ENCODE results near the gene TBC1D20. TPM values are rescaled to one million over a fixed set of nuclear protein-coding genes. Genes with fewer than 3 reads are reported as not detected.
A peak's percentile ranks its signal among the peaks of the same experiment; 100 is the strongest.
"Not testable (repeated sequence)": the region's sequence is repeated elsewhere in the genome, so short reads cannot be mapped to it uniquely, and the experiment has no call there.

The TBC1D20 gene, protein sequence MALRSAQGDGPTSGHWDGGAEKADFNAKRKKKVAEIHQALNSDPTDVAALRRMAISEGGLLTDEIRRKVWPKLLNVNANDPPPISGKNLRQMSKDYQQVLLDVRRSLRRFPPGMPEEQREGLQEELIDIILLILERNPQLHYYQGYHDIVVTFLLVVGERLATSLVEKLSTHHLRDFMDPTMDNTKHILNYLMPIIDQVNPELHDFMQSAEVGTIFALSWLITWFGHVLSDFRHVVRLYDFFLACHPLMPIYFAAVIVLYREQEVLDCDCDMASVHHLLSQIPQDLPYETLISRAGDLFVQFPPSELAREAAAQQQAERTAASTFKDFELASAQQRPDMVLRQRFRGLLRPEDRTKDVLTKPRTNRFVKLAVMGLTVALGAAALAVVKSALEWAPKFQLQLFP
- total RNA-seq = 22.9 TPM

DNA sequence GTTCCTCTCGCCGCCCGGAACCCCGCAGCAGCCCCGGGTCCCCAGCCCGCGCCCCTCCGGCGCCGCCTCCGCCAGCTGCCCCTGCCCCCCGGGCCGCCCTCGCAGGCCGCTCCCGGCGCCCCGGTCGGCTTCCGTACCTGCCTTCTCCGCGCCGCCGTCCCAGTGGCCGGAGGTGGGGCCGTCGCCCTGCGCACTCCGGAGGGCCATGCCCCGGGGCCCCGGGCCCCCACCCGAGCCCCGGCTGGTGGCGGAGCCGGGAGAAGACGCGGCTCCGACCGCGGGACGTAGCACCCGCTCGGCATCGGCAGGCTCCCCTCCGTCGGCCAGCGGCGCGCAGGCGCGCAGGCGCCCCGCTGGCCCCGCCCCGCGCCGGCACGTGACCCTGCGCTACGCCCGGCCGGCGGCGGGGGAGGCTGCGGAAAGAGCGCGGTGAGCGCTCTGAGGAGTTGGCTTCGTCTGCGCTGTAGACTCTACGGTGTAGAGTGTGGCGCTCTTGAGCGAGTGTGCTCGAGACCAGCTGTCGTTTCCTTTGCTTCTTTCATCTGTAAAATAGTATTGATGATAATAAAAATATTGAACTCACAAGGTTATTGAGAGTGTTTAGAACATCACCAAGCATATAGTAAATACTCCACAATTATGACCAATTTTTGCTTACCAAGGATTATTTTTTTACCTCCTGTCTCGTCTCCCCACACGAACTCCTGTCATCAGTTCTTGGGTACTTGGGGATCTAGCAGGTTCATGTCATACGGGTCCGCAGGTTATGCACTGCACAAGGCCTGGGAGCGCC lies at the start of gene TBC1D20:
Gene TBC1D20 (minus strand): TSS at position 335 of the 793 bp plus-strand sequence. CDS start 128 bp downstream, at position 207.
- peak; percentile 85 for DNase-seq

DNA sequence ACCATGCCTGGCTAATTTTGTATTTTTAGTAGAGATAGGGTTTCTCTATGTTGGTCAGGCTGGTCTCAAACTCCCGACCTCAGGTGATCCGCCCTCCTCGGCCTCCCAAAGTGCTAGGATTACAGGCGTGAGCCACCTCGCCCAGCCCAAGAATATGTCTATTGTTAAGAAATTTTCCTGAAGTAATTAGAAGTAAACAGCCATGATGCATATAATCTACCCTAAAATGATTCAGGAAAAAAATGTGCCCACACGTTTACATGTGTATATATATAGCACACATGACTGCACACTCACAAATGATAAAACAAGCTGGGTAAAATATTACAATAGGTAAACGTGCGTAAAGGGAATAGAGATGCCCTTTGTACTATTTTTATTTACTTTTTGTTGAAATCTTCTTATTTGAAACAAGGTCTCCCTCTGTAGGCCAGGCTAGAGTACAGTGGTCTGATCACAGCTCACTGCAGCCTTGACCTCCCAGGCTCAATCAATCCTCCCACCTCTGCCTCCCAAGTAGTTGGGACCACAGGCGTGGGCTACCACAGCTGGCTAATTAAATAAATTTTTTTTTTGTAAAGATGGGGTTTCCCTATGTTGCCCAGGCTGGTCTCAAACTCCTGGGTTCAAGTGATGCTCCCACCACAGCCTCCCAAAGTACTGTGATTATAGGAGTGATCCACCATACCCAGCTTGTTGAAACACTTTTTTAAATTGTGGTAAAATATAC lies 48.2 kb upstream of the TBC1D20 start:
- DNase-seq = not testable (repeated sequence)

DNA sequence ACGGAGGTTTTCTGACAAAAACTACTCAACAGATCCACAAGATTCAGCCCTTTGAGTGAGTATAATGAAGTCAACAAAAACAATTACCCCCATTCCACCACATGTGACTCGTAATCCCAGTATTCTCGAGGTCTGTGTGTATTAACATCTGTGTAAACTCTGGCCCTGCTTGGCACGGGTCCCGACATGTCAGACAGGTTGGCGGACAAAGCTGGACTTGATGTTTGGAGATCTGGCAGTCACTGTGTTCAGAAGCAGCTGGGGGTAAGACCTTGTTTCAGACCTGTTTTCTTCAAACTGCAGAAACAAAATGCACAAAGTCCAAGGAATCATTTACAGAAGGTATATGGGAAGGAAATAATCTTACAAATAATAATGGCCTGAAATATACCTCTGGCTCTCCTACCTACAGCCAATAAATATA lies 46.0 kb upstream of the TBC1D20 start:
- DNase-seq = not testable (repeated sequence)

DNA sequence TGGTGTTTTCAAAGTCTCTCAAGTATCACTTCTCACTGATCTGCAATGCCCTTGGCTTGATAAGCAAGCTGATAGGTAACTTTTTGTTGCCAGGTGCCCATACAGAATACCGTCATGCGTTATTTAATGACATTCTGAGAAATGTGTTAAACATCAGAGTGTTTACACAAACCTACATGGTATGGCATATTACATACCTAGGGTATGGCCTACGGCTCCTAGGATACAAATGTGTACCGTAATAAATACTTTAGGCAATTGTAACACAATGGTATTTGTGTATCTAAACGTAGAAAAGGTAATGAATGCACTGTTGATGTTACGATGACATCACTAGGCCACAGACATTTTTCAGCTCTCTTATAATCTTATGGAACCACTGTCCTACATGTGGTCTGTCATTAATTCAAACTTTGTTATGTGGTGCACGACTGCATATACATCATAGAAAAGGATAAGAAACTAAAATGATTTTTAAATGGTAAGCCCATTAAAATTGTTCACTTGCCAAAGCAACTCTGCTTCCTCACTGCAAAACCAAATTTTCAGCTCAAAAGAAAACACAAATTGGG lies 45.5 kb upstream of the TBC1D20 start:
- no peak for DNase-seq

DNA sequence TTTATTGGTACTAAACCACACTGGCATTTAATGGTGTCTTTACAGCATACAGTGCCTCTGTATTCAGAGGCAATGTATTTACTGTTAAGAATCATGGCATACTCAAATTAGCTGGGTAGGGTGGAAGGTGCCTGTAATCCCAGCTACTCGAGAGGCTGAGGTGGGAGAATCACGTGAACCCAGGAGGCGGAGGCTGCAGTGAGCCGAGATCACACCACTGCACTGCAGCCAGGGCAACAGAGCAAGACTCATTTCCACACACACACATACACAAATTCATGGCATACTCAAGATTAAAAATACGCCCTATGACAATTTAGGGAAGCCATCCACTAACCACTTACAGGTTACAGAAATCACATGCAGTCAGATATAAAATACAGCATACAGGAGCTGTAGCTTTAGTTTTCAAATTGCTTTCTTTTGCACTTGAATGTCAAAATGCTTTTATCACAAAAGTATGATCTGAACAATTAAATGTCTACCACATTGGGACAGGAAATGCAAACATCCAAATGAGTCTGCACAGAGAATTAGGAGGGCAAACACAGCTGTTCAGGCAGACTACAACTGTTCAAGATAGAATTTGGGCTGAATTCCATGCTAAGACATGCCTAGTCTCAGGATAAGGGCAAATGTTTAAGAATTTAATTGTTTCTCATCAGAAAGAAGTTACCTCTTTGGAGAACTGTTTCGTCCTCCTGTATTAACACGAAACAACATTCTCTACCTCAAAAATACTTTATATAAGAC lies 44.8 kb upstream of the TBC1D20 start:
- no peak for DNase-seq

DNA sequence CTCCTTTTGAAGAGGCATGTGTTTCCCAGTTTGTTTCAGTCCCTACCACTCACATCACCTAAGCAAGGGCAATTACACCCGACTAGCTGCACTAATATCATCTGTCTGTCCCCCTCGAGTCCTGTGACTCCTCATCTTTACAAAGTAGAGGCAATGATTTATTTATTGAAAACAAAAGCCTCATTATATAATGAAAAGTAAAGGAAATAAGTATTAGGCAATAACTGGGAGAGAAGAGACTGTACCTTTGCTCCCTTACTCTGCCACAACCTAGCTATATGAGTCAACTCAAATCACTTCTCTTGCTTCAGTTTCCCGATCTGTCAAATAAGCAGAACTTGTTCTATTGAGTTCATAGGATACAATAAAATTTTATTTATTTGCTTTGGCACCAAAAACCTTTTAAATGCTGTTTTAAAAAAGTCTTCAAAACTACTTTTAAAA lies 42.3 kb upstream of the TBC1D20 start:
- no peak for DNase-seq

DNA sequence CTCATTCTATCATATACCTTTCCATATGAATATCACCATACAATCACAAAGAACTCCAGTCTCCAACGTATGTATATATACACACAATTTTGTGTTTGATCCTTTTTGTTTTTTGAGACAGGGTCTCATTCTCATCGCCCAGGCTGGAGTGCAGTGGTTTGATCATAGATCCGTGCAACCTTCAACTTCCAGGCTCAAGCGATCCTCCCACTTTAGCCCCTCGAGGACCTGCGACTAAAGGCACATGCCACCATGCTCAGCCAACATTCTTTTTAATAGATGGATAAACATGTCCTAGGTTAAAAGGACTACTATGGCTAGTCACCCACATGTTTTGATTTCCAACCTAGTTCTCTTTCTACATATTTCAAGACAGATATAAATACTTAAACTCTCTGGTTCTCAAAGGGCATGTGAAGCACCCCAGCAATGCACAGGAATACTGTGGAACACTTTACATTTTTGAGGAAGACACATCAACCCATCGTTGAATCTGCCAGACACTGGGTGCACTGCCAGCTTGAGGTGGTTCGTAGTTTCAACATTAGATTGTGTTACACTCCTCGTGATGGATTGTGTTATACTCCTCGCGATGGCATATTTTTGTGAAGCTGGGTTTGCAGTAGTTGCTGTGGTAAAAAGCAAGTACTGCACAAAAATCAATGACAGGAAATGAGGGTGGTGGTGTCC lies 40.9 kb upstream of the TBC1D20 start:
- DNase-seq = no peak

DNA sequence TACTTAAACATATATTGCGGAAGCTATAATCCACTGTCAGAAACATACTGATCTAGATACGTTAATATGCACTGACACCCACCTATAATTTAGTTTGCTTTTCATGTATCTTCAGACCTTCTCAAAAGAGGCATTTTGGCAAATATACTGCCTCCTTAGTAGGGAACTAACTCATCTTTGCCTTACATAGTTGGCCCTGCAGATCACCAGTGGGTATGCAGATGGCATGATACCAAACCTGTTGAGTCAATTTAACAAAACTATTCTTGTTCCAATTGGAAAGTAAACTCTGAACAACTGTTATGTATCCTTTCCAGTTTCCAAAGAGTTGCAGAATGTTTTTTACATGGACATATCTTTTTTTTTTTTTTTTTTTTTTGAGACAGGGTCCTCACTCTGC lies 35.6 kb upstream of the TBC1D20 start:
- no peak for DNase-seq

DNA sequence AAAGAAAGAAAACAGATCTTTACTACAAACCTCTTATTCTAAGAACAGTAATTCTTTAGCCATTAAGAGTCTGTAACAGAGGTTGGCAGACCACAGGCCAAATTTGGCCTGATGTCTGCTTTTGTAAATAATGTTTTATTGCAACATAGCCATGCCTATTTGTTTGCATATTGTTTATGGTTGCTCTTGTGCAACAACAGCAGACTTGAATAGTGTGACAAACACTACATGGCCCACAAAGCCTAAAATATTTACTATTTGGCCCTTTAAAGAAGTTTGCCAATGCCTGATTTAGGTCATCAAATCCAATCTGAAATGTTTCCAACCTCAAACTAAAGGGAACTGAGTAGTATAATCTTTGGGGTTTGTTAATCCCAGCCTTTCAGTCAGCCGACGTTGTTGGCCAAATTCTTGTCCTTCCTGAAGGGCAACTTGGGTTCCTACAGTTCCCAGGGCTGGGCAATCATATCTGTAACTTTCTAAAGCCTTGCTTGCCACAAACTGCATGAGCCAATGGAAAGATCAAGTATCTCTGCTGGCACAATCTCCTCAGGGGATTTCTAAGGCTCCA lies 33.9 kb upstream of the TBC1D20 start:
- no peak for DNase-seq

DNA sequence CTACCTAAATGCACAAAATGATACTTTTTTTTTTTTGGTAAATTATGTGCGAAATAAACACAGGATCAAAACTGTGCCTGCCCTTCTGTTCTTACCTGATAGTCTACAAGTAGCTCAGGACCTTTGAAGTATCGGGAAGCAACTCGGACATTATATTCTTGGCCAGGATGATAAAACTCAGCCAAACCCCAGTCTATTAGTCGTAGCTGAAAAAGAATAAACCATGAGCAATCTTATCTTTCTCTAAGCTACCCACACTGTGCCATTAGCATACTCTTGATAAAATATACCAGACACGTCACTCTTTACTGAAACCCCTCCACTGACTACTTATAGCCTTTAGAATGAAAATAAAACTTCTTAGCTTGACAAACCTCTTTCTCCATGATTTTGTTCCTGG lies 29.8 kb upstream of the TBC1D20 start:
- no peak for DNase-seq

DNA sequence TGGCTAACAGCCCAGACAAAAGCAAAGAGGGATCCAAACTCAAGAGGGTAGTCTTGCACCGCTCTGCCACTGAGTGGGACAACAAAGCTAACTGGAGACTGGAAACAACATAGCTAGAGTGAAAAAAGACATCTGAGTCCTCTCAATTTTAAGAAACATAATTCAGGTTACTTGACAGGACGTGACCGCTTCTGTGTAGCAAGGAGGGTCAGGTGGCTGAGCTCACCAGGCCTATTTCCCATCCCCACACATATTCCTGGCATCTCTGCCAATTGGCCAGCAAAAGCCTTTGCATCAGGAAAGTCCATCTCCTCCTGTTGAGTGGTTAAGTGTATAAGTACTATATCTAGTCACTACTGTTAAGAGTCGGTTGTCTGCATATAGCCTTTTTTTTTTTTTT lies 25.3 kb upstream of the TBC1D20 start:
- DNase-seq = no peak

DNA sequence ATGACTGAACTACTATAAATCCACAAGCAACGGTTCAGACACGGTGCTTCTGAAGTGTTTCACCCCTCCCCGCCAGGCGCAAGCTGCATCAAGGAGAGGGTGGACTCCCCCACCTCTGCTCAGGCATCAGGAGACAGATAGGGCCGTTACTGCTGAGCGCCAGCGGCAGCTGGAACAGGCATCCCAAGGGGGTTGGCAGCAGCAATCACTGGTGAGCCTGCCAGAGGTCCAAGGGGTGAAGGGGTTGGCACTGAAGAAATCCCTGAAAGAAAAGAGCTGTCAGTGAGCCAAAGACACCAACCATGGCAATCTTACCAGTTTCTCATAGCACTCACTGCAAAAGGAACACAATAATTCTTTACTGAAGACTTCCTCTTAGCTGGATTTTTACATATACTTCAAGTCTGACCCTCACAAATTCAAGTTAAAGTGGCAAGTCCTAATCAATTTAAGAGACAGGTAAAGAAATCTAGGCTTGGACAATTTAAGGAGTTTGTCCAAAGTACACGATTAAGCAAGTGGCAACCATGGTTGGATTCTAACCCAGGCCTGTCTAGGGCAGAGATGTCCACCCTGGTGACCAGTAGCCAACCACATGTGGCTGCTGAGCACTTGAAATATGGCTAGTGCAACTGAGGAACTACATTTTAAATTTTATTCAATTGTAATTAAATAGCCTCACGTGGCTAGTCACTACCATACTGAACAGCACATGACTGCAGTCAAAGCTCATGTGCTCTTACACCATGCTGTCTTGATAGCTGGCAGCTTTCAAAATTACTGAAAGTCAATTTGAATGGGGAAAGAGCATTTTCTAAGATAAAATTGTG lies 21.7 kb upstream of the TBC1D20 start:
- no peak for DNase-seq

DNA sequence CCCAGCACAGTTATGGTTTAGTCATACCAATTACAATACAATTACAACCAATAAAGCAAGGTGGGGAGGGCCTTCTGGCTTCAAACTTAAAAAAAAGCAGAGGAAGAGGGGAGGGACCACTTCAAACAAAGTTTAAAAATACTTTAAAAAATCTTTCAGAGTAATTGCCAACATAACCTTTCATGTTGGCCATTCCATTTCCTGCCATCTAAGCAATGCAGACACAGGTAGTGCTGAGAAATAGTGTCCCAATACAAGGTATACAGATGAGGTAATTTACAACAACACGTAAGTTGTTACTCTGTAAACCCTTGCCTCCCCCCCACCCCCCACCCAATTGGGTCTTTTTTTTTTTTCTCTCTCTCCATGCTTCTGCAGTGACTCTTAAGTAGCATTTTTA lies 18.8 kb upstream of the TBC1D20 start:
- DNase-seq = no peak

DNA sequence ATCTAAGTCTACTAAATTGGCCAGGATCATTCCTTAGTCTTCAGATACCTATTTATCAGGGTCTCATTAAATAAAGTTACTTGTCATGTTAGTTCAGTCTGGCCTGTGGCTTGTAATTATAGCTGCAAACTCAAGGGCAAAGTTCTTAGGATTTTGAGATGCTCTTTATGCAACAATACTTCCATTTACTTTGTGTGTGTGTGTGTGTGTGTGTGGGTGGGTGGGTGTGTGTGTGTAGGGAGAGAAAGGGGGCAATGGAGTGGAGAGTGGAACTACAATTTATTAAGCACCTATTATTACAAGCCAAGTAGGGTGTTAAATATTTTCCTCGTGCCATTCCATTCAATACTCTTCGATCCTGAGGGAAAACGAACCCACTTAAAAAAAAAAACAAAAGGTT lies 17.7 kb upstream of the TBC1D20 start:
- DNase-seq = no peak

DNA sequence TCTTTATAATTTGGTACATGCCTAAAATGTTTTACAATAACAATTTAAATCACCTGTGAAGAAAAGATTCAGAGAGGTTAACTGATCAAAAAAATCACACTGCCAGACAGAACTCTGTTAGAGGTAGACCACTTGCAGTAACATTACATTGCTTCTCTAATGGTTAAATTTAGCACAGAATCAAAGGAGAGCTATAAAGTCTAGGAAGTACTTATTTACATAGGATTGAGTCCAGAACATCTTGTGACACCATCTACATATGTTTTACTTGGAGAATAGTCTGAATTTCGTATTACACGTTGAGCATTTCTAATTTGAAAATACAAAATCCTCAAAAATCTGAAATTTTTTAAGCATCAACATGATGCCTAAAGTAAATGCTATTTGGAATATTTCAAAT lies 17.2 kb upstream of the TBC1D20 start:
- no peak for DNase-seq

DNA sequence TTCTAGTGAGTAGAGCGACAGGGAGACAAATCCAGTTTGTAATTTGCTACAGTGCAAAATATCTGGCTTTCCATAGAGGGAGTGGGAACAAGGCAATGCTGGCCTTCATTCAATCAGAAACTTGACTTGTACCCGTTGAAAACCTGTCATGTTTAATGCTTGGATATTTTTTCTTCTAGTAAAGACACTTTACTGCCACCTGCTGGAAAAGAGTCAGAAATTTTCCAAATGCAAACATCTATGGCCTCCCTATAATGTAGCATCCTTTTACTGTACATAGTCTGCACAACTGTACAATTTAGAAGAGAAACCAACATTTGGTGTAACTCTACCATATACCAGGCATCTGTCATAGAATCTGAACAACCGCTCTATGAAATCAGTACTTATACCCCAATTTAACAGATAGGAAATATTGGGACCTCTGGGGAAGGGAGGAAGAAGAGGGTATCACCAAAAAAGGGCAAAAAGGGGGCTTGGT lies 16.7 kb upstream of the TBC1D20 start:
- peak; percentile 38 for DNase-seq

DNA sequence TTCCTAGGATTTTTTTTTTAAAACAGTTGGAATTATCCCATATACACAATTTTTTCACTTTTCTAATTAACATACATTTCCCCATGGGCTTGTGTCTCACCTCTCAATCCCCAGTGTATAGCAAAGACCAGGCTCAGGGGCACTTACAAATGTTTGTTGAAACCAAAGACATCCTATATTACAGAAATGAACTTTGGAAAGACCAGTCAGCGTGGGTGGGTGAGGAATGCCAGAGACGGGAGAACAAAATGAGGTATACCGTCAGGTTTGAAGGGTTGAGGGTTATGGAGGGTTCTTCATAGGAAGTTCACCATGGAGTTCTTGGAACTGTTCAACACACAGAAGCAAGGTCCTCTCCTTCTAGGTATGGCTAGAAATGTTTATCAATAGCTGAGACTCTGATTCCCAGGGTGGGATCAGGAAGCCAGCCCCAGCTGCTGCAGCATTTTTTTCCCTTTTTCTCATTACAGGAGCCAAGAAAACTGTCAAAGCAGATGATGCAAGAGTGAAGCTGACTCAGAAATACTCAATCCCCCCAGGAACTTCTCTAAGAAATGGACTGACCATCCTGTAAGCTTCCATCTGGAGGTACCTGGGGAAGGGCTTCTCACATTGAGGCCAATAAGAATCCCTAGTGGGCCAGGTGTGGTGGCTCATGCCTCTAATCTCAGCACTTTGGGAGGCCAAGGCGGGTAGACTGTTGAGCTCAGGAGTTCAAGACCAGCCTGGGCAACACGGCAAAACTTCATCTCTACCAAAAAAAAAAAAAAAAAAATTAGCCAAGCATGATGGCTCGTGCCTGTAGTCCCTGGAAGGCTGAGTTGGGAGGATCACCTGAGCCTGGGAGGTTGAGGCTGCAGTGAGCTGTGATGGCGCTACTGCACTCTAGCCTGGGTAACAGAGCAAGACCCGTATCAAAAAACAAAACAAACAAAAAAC lies 15.9 kb upstream of the TBC1D20 start:
- no peak for DNase-seq

DNA sequence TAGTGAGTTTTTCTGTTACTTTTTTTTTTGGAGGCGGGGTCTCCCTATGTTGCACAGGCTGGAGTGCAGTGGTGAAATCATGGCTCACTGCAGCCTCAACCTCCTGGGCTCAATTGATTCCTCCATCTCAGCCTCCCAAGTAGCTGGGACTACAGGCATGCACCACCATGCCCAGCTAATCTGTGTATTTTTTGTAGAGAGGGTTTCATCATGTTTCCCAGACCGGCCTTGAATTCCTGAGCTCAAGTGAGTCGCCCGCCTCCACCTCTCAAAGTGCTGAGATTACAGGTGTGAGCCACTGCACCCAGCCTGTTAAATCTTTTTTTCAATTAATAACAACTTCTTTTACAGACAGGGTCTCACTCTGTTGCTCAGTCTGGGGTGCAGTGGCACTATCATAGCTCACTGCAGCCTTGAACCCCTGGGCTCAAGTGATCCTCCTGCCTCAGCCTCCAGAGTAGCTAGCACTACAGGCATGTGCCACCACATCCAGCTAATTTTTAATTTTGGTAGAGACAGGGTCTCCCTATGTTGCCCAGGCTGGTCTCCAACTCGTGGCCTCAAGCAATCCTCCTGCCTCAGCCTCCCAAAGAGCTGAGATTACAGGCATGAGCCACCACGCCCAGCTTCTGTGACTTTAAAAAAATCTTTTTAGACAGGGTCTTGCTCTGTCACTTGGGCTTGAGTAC lies 14.4 kb upstream of the TBC1D20 start:
- DNase-seq = not testable (repeated sequence)

All from skin of body (tissue), 2 donors.